Retinal pigment epithelial cell (primary cell): ENCODE results near the gene OTUD1.

Experiments
- DNase-seq: peaks from one replicate; pipeline ENCODE4 v3.0.0-alpha.2; 2010; ENCODE audit warnings: low read depth
- H3K4me3 ChIP-seq: 2 replicates; pipeline ENCODE4 v1.5.1; 2011; ENCODE audit warnings: mild to moderate bottlenecking, low read length, control low read depth, moderate library complexity
- TF ChIP-seq, protein P1 (sequence below): conservative IDR thresholded peaks from 2 replicates; pipeline ENCODE4 v1.5.1; 2011; ENCODE audit warnings: low read depth, low read length, control low read depth, inconsistent platforms

The OTUD1 gene

DNA sequence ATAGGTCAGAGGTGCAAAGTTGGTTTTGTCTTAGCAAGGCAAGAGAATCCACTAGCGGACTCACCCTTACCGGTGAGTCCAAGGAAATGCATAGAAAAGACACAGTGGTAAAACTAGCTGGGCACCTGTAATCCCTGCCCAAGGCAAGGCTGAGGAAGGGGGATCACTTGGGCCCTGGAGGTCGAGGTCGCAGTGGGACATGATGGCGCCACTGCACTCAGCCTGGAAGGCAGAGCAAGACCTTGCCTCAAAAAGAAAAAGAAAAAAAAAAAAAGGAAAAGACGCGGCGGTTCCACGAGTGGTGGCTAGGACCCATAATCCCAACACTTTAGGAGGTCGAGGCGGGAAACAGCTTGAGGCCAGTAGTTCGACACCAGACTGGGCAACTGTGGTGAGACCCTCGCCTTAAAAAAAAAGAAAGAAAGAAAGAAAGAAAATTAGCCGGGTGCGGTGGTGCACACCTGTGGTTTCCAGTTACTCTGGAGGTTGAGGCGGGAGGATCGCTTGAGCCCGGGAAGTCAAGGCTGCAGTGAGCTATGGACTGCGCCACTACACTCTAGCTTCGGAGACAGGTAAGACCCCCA lies 820 bp upstream of the OTUD1 start:
- no peak for DNase-seq
- H3K4me3 ChIP-seq = peak overlapping the region; percentile 55
- TF ChIP-seq, protein P1, sequence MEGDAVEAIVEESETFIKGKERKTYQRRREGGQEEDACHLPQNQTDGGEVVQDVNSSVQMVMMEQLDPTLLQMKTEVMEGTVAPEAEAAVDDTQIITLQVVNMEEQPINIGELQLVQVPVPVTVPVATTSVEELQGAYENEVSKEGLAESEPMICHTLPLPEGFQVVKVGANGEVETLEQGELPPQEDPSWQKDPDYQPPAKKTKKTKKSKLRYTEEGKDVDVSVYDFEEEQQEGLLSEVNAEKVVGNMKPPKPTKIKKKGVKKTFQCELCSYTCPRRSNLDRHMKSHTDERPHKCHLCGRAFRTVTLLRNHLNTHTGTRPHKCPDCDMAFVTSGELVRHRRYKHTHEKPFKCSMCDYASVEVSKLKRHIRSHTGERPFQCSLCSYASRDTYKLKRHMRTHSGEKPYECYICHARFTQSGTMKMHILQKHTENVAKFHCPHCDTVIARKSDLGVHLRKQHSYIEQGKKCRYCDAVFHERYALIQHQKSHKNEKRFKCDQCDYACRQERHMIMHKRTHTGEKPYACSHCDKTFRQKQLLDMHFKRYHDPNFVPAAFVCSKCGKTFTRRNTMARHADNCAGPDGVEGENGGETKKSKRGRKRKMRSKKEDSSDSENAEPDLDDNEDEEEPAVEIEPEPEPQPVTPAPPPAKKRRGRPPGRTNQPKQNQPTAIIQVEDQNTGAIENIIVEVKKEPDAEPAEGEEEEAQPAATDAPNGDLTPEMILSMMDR = no peak

- DNase-seq = no peak
- peak overlapping the region; percentile 78 for H3K4me3 ChIP-seq
- TF ChIP-seq, protein P1 = no peak
Measured at GRCh38 chr10:23439452-23439960, 631 bp downstream of the OTUD1 start.

DNA sequence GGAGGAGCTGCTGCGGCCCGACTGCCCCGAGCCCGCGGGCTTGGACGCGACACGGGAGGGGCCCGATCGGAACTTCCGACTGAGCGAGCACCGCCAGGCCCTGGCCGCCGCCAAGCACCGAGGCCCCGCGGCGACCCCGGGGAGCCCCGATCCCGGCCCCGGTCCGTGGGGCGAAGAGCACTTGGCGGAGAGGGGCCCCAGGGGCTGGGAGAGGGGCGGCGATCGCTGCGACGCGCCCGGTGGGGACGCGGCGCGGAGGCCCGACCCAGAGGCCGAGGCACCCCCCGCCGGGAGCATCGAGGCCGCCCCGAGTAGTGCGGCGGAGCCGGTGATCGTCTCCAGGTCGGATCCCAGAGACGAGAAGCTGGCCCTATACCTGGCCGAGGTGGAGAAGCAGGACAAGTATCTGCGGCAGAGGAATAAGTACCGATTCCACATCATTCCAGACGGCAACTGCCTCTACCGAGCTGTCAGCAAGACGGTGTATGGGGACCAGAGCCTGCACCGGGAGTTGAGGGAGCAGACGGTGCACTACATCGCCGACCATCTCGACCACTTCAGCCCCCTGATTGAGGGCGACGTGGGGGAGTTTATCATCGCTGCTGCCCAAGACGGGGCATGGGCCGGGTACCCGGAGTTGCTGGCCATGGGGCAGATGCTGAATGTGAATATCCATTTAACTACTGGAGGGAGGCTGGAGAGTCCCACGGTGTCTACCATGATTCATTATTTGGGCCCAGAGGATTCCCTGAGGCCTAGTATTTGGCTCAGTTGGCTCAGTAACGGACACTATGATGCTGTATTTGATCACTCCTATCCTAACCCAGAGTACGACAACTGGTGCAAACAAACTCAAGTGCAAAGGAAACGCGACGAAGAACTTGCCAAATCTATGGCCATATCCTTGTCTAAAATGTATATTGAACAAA lies 1.4 kb downstream of the OTUD1 start:
- TF ChIP-seq, protein P1 = no peak
- H3K4me3 ChIP-seq = peak overlapping the region; percentile 78
- no peak for DNase-seq

DNA sequence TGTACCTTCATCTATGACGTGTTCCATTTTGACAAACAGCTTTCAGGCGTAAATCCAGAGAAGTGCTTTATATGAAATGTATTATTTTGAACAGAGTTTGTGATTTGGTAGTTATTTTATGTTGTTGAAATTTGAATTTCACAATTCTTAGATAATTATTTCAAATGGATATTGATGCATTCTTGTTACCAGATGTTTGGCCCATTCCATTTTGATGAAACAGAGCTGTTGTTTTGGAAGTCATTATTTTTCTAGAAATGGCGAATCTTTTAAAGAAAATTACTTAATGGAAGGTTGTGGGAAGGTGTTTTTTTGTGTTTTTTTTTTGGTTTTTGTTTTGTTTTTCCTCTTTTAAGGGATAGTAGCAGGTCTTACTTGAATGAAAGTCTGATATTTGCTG lies 2.4 kb downstream of the OTUD1 start:
- DNase-seq = no peak
- TF ChIP-seq, protein P1 = no peak
- H3K4me3 ChIP-seq = peak overlapping the region; percentile 78

DNA sequence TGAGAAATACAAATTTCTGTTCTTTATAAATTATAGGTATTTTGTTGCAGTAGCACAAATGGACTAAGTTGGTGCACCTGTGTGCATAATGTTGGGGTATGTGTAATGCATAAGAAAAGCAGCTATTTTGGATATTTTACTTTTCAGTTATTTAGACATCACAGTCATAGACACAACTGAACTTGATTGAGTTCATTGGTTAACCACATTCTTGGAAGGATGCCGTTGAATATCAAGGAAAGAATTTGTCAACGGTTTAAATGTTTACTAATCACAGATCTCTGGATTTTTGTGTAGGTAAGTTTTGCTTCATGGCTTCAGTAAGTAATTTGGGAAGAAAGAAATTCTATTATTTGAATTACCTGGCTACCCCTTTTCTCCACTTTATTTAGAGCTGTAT lies 4.1 kb downstream of the OTUD1 start:
- no peak overlapping the region for H3K4me3 ChIP-seq
- TF ChIP-seq, protein P1 = no peak
- no peak for DNase-seq

DNA sequence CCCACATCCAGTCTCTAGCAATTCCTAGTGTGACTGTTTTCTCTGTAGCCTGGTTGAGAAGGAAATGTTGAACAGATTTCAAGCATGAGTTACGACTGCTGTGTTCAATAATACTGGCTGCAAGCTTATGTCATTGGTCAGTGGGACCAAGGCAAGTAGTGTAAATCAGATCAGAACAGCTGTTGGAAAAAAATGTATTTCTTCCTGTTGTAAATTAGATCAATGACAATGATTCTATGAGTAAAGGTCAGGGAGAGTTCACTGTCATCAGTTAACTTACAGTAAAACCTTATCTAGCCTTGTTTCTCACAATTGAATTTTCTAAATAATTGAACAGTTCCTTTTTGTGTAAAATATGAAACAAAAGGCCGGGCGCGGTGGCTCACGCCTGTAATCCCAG lies 6.7 kb downstream of the OTUD1 start:
- no peak for DNase-seq
- no peak overlapping the region for H3K4me3 ChIP-seq
- TF ChIP-seq, protein P1 = no peak
